Type B pancreatic cell (in vitro differentiated cells): Measurements from ENCODE around the gene PYCR2. TPM values are rescaled to one million over a fixed set of nuclear protein-coding genes. Genes with fewer than 3 reads are reported as not detected.

Source experiments
- DNase-seq: peaks from one replicate; pipeline ENCODE4 v3.0.0; 2021; ENCODE audit warnings: mixed read lengths; ENCODE audit not compliant: unreplicated experiment; ENCODE audit errors: extremely low spot score
- H3K27ac Mint-ChIP-seq: 2 replicates; pipeline ENCODE4 v1.8.0; 2021; ENCODE audit warnings: mild to moderate bottlenecking, mixed read lengths
- H3K27me3 Mint-ChIP-seq: 2 replicates; pipeline ENCODE4 v1.8.0; 2021; ENCODE audit warnings: mixed read lengths
- H3K36me3 Mint-ChIP-seq: 2 replicates; pipeline ENCODE4 v1.8.0; 2021; ENCODE audit warnings: mixed read lengths
- H3K4me1 Mint-ChIP-seq: one replicate; pipeline ENCODE4 v1.8.0; 2021; ENCODE audit warnings: mixed read lengths; ENCODE audit not compliant: unreplicated experiment
- H3K4me3 Mint-ChIP-seq: 2 replicates; pipeline ENCODE4 v1.8.0; 2021; ENCODE audit warnings: mild to moderate bottlenecking, mixed read lengths
- H3K9me3 Mint-ChIP-seq: 2 replicates; pipeline ENCODE4 v1.8.0; 2021; ENCODE audit warnings: mixed read lengths
- total RNA-seq: library from RNA; stranded (reverse); gene quantifications from 2 replicates; pipeline ENCODE4 v1.2.1, GENCODE V29; 2021; ENCODE audit warnings: low replicate concordance
- TF ChIP-seq, protein P1 (sequence below): fragments of 200-600 bp; sonication (generic); conservative IDR thresholded peaks from 2 replicates; pipeline ENCODE4 v1.5.0; 2021; ENCODE audit warnings: antibody characterized with exemption, mild to moderate bottlenecking

Gene PYCR2
- total RNA-seq, 1 donor from 2014 or later: 46.7 TPM

GRCh38 chr1:225953315-225953714, 29.3 kb upstream of the PYCR2 start:
- Mint-ChIP-seq H3K9me3 (no peaks in the 10 kb centered on the region), H3K27ac (no peak overlapping the region), H3K36me3 (no peaks in the 10 kb centered on the region), H3K4me1 (no peaks in the 10 kb centered on the region), H3K27me3 (peaks cover 17% of the 10 kb centered on the region), H3K4me3 (no peak overlapping the region)
- TF ChIP-seq, protein P1, sequence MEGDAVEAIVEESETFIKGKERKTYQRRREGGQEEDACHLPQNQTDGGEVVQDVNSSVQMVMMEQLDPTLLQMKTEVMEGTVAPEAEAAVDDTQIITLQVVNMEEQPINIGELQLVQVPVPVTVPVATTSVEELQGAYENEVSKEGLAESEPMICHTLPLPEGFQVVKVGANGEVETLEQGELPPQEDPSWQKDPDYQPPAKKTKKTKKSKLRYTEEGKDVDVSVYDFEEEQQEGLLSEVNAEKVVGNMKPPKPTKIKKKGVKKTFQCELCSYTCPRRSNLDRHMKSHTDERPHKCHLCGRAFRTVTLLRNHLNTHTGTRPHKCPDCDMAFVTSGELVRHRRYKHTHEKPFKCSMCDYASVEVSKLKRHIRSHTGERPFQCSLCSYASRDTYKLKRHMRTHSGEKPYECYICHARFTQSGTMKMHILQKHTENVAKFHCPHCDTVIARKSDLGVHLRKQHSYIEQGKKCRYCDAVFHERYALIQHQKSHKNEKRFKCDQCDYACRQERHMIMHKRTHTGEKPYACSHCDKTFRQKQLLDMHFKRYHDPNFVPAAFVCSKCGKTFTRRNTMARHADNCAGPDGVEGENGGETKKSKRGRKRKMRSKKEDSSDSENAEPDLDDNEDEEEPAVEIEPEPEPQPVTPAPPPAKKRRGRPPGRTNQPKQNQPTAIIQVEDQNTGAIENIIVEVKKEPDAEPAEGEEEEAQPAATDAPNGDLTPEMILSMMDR: no peak
- no peak for DNase-seq

- Mint-ChIP-seq H3K4me1 (peaks cover under 1% of the 10 kb centered on the region), H3K27me3 (peaks cover 28% of the 10 kb centered on the region), H3K4me3 (no peak overlapping the region), H3K9me3 (no peaks in the 10 kb centered on the region), H3K27ac (no peak overlapping the region), H3K36me3 (no peaks in the 10 kb centered on the region)
- DNase-seq: no peak
- TF ChIP-seq, protein P1: no peak
Measured at GRCh38 chr1:225950905-225951497, 27.0 kb upstream of the PYCR2 start.

GRCh38 chr1:225949041-225949440, 25.0 kb upstream of the PYCR2 start:
- no peak overlapping the region for H3K27ac Mint-ChIP-seq
- H3K36me3 Mint-ChIP-seq: no peaks in the 10 kb centered on the region
- no peaks in the 10 kb centered on the region for H3K9me3 Mint-ChIP-seq
- H3K4me3 Mint-ChIP-seq: no peak overlapping the region
- H3K4me1 Mint-ChIP-seq: peaks cover 9% of the 10 kb centered on the region
- H3K27me3 Mint-ChIP-seq: peaks cover 32% of the 10 kb centered on the region
- DNase-seq: no peak
- TF ChIP-seq, protein P1: no peak

GRCh38 chr1:225946803-225947202, 22.8 kb upstream of the PYCR2 start:
- no peak overlapping the region for H3K27ac Mint-ChIP-seq
- TF ChIP-seq, protein P1: no peak
- H3K36me3 Mint-ChIP-seq: no peaks in the 10 kb centered on the region
- H3K4me1 Mint-ChIP-seq: peaks cover 9% of the 10 kb centered on the region
- H3K4me3 Mint-ChIP-seq: no peak overlapping the region
- no peak for DNase-seq
- H3K27me3 Mint-ChIP-seq: peaks cover 28% of the 10 kb centered on the region
- no peaks in the 10 kb centered on the region for H3K9me3 Mint-ChIP-seq

- H3K27ac Mint-ChIP-seq: no peak overlapping the region
- no peak for DNase-seq
- TF ChIP-seq, protein P1: no peak
- H3K4me3 Mint-ChIP-seq: no peak overlapping the region
- H3K4me1 Mint-ChIP-seq: peaks cover 9% of the 10 kb centered on the region
- no peaks in the 10 kb centered on the region for H3K9me3 Mint-ChIP-seq
- H3K36me3 Mint-ChIP-seq: no peaks in the 10 kb centered on the region
- peaks cover 28% of the 10 kb centered on the region for H3K27me3 Mint-ChIP-seq
Measured at GRCh38 chr1:225946082-225946620, 22.1 kb upstream of the PYCR2 start.
